Measurements from ENCODE around the gene NKAIN2. TPM values are rescaled to one million over a fixed set of nuclear protein-coding genes. Genes with fewer than 3 reads are reported as not detected.

NKAIN2 gene
- total RNA-seq, 3 donors from 2014 or later (not counting 1 experiment from before 2014, with no cell fraction given) = 0.45 TPM; not detected in 2

- Histone ChIP-seq H3K27ac (ENCODE audit: low read length) (no peak overlapping the region), H3K36me3 (ENCODE audit: control insufficient read depth, insufficient read depth, low read length) (no peaks in the 10 kb centered on the region), H3K4me1 (ENCODE audit: control insufficient read depth, insufficient read depth, low read length) (no peaks in the 10 kb centered on the region), H3K4me3 (ENCODE audit: low read length) (no peak overlapping the region), H3K27me3 (ENCODE audit: control insufficient read depth, insufficient read depth, low read length) (no peaks in the 10 kb centered on the region), H3K9me3 (ENCODE audit: control insufficient read depth, insufficient read depth, low read length) (no peaks in the 10 kb centered on the region)
- ATAC-seq (no peak), DNase-seq (no peak)
- TF ChIP-seq CTCF (IDR thresholded peaks at IDR 0.05) = no peak
- no peaks in the 10 kb centered on the region for H3K27me3 Mint-ChIP-seq (ENCODE audit: low read depth in 2 of 2)
- H3K27ac Mint-ChIP-seq = no peak overlapping the region
- intact Hi-C loops (cut with micrococcal nuclease) = no loop called here
- no CpG with 5 or more reads among the region's 1 CpG for WGBS (ENCODE audit: insufficient coverage)
- H3K4me1 Mint-ChIP-seq = no peaks in the 10 kb centered on the region
- no peaks in the 10 kb centered on the region for H3K36me3 Mint-ChIP-seq
- H3K4me3 Mint-ChIP-seq = no peak overlapping the region
- peaks cover 7 to 9% of the 10 kb centered on the region in 2 donors for H3K9me3 Mint-ChIP-seq
Measured at GRCh38 chr6:123875784-123876183, 72.1 kb downstream of the NKAIN2 start.

- intact Hi-C loops (cut with micrococcal nuclease) = no loop called here
- DNase-seq = no peak
- peaks cover 8 to 10% of the 10 kb centered on the region in 2 donors for H3K9me3 Mint-ChIP-seq
- no peaks in the 10 kb centered on the region for H3K27me3 Mint-ChIP-seq (ENCODE audit: low read depth in 2 of 2)
- Histone ChIP-seq H3K9me3 (ENCODE audit: control insufficient read depth, insufficient read depth, low read length) (no peaks in the 10 kb centered on the region), H3K4me3 (ENCODE audit: low read length) (no peak overlapping the region), H3K27ac (ENCODE audit: low read length) (no peak overlapping the region), H3K4me1 (ENCODE audit: control insufficient read depth, insufficient read depth, low read length) (no peaks in the 10 kb centered on the region), H3K36me3 (ENCODE audit: control insufficient read depth, insufficient read depth, low read length) (no peaks in the 10 kb centered on the region), H3K27me3 (ENCODE audit: control insufficient read depth, insufficient read depth, low read length) (no peaks in the 10 kb centered on the region)
- no peak overlapping the region for H3K27ac Mint-ChIP-seq
- ATAC-seq = no peak
- H3K4me1 Mint-ChIP-seq = no peaks in the 10 kb centered on the region
- no peak for TF ChIP-seq CTCF (IDR thresholded peaks at IDR 0.05)
- no peak overlapping the region for H3K4me3 Mint-ChIP-seq
- 70% methylated on average over 2 of the region's 2 CpGs for WGBS (ENCODE audit: insufficient coverage)
- no peaks in the 10 kb centered on the region for H3K36me3 Mint-ChIP-seq
Measured at GRCh38 chr6:123879749-123880148, 76.1 kb downstream of the NKAIN2 start.

- intact Hi-C loops (cut with micrococcal nuclease) = no loop called here
- Histone ChIP-seq H3K27ac (ENCODE audit: low read length) (no peak overlapping the region), H3K9me3 (ENCODE audit: control insufficient read depth, insufficient read depth, low read length) (no peaks in the 10 kb centered on the region), H3K4me3 (ENCODE audit: low read length) (no peak overlapping the region), H3K4me1 (ENCODE audit: control insufficient read depth, insufficient read depth, low read length) (no peaks in the 10 kb centered on the region), H3K27me3 (ENCODE audit: control insufficient read depth, insufficient read depth, low read length) (no peaks in the 10 kb centered on the region), H3K36me3 (ENCODE audit: control insufficient read depth, insufficient read depth, low read length) (no peaks in the 10 kb centered on the region)
- ATAC-seq = no peak
- Mint-ChIP-seq H3K27ac (no peak overlapping the region), H3K9me3 (peaks cover 2 to 5% of the 10 kb centered on the region in 2 donors), H3K27me3 (ENCODE audit: low read depth in 2 of 2) (no peaks in the 10 kb centered on the region), H3K4me1 (no peaks in the 10 kb centered on the region), H3K4me3 (no peak overlapping the region), H3K36me3 (no peaks in the 10 kb centered on the region)
- DNase-seq = no peak
- no peak for TF ChIP-seq CTCF (IDR thresholded peaks at IDR 0.05)
- WGBS (ENCODE audit: insufficient coverage) = 51% methylated on average over 5 of the region's 5 CpGs
Measured at GRCh38 chr6:123888771-123889513, 85.3 kb downstream of the NKAIN2 start.

GRCh38 chr6:123895346-123895745 lies 91.7 kb downstream of the NKAIN2 start:
- no peaks in the 10 kb centered on the region for H3K36me3 ChIP-seq (ENCODE audit: control insufficient read depth, insufficient read depth, low read length)
- DNase-seq (no peak), ATAC-seq (no peak)
- H3K9me3 Mint-ChIP-seq = peaks cover 4 to 11% of the 10 kb centered on the region in 2 donors
- H3K4me3 Mint-ChIP-seq = no peak overlapping the region
- no peak overlapping the region for H3K4me3 ChIP-seq (ENCODE audit: low read length)
- no peak overlapping the region for H3K27ac Mint-ChIP-seq
- H3K4me1 Mint-ChIP-seq = no peaks in the 10 kb centered on the region
- no peaks in the 10 kb centered on the region for H3K27me3 ChIP-seq (ENCODE audit: control insufficient read depth, insufficient read depth, low read length)
- H3K9me3 ChIP-seq (ENCODE audit: control insufficient read depth, insufficient read depth, low read length) = no peaks in the 10 kb centered on the region
- no peak for TF ChIP-seq CTCF (IDR thresholded peaks at IDR 0.05)
- no peaks in the 10 kb centered on the region for H3K36me3 Mint-ChIP-seq
- intact Hi-C loops (cut with micrococcal nuclease) = no loop called here
- no peak overlapping the region for H3K27ac ChIP-seq (ENCODE audit: low read length)
- 100% methylated on average over 1 of the region's 1 CpG for WGBS (ENCODE audit: insufficient coverage)
- H3K27me3 Mint-ChIP-seq (ENCODE audit: low read depth in 2 of 2) = no peaks in the 10 kb centered on the region
- no peaks in the 10 kb centered on the region for H3K4me1 ChIP-seq (ENCODE audit: control insufficient read depth, insufficient read depth, low read length)
